BLaER1 treated with 17β-estradiol and CSF1 and Interleukin-3, amounts not matched to agents 10 nM and 100 nM (cell line): ENCODE results near the gene CBY3.
"Not testable (repeated sequence)": the region's sequence is repeated elsewhere in the genome, so short reads cannot be mapped to it uniquely, and the experiment has no call there.

Source experiments
- H3K27ac ChIP-seq, 11 experiments: shearing (Covaris generic); formaldehyde crosslinking; 2 replicates each; pipeline ENCODE4 v1.8.1; 2022
- H3K27me3 ChIP-seq, 11 experiments: shearing (Covaris generic); formaldehyde crosslinking; 2 replicates each; pipeline ENCODE4 v1.8.1; 2022
- H3K36me3 ChIP-seq, 11 experiments: shearing (Covaris generic); formaldehyde crosslinking; 2 replicates each; pipeline ENCODE4 v1.8.1; 2022
- H3K4me1 ChIP-seq, 10 experiments: shearing (Covaris generic); formaldehyde crosslinking; 2 replicates each; pipeline ENCODE4 v1.8.1; 2022
- H3K4me2 ChIP-seq, 11 experiments: shearing (Covaris generic); formaldehyde crosslinking; 2 replicates each; pipeline ENCODE4 v1.8.1; 2022
- H3K4me3 ChIP-seq, 10 experiments: shearing (Covaris generic); formaldehyde crosslinking; 2 replicates each; pipeline ENCODE4 v1.8.1; 2022
- H3K9ac ChIP-seq, 11 experiments: shearing (Covaris generic); formaldehyde crosslinking; 2 replicates each; pipeline ENCODE4 v1.8.1; 2022
- H3K9me3 ChIP-seq, 11 experiments: shearing (Covaris generic); formaldehyde crosslinking; replicated peaks in 1 of 11; 2 replicates each; pipeline ENCODE4 v1.8.1; 2022
- H4K20me1 ChIP-seq, 11 experiments: shearing (Covaris generic); formaldehyde crosslinking; 2 replicates each; pipeline ENCODE4 v1.8.1; 2022
- Cebpa-rat ChIP-seq, 11 experiments: shearing (Covaris generic); IDR thresholded peaks; 2 replicates each; pipeline ENCODE4 v1.8.1; 2022

CBY3 gene

DNA sequence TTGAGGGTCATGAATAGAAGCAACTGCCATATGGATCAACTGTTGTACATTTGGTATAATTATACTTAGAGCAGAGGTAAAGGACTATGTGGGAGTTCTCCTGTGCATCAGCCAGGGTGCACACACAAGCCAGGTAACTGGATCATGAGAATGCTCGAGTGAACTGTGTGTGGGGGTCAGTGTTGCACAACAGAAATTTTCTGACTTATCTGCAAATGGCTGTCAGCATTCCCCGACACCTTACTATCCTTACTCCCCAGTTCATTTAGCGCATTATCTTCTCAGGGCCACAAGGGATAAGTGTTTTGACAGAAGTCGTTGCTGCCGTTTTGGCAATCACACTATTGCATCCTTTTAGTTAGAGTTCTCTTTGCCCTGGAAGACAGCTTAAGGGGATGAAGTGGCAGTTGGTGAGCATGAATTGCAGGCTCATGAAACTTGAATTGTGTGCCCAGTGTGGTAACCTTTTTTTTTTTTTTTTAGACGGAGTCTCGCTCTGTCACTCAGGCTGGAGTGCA is 19.6 kb upstream of the CBY3 start:
- H4K20me1 ChIP-seq, result peaks cover 48 to 66% (median 61%) of the 10 kb centered on the region in 11 experiments
- H3K4me1 ChIP-seq, result peaks cover 34 to 67% (median 50%) of the 10 kb centered on the region in 10 experiments
- TF ChIP-seq Cebpa-rat (IDR thresholded peaks at IDR 0.05), result peak in 1 of 11 experiments; percentile 33; a peak in 1 of 22 replicates
- peak overlapping the region; percentile 98 to 100 (median 100) for H3K9ac ChIP-seq
- H3K4me3 ChIP-seq, result peak overlapping the region; percentile 85 to 99 (median 94)
- H3K9me3 ChIP-seq, result no peaks in the 10 kb centered on the region
- H3K27me3 ChIP-seq, result no peaks in the 10 kb centered on the region
- peak overlapping the region; percentile 98 to 100 (median 99); a peak in 20 of 22 replicates for H3K27ac ChIP-seq
- peaks cover 32 to 50% (median 45%) of the 10 kb centered on the region in 11 experiments for H3K36me3 ChIP-seq
- peak overlapping the region; percentile 80 to 98 (median 93) for H3K4me2 ChIP-seq

DNA sequence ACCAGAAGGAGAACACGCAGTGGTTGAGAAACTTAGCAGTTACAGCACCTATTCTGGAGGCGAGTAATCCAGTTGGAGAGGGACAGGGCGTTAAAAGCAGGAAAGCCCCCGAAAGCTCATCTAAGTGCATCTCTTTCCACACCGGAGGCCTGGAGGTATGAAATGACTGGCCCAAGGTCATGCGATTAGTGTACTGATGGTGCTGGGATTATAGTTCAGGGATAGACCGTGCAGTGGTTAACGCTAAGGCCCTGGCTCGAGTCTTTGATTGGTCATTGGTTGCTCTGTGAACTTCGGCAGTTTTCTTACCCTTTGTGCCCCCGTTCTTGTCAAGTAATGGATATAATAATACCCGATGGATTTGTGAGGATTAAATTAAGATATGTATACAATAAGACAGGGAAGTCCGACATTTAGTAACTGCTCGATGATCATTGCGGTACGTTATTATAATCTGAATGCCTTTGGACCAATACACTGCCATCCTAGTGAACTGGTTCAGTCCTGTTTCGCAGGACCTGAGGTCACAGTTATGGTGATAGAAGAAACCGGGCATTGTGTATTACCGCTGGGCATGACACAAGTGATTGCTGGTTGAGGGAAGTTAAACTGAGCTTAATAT is 18.9 kb upstream of the CBY3 start:
- Histone ChIP-seq H4K20me1 (peaks cover 41 to 59% (median 54%) of the 10 kb centered on the region in 11 experiments), H3K27me3 (no peaks in the 10 kb centered on the region), H3K4me2 (peak overlapping the region; percentile 80 to 98 (median 93)), H3K9me3 (no peaks in the 10 kb centered on the region), H3K4me1 (peaks cover 34 to 62% (median 50%) of the 10 kb centered on the region in 10 experiments), H3K9ac (peak overlapping the region; percentile 98 to 100 (median 100)), H3K36me3 (peaks cover 25 to 43% (median 38%) of the 10 kb centered on the region in 11 experiments), H3K27ac (peak overlapping the region; percentile 98 to 100 (median 99)), H3K4me3 (peak overlapping the region; percentile 85 to 99 (median 94))
- no peak for TF ChIP-seq Cebpa-rat (IDR thresholded peaks at IDR 0.05)

DNA sequence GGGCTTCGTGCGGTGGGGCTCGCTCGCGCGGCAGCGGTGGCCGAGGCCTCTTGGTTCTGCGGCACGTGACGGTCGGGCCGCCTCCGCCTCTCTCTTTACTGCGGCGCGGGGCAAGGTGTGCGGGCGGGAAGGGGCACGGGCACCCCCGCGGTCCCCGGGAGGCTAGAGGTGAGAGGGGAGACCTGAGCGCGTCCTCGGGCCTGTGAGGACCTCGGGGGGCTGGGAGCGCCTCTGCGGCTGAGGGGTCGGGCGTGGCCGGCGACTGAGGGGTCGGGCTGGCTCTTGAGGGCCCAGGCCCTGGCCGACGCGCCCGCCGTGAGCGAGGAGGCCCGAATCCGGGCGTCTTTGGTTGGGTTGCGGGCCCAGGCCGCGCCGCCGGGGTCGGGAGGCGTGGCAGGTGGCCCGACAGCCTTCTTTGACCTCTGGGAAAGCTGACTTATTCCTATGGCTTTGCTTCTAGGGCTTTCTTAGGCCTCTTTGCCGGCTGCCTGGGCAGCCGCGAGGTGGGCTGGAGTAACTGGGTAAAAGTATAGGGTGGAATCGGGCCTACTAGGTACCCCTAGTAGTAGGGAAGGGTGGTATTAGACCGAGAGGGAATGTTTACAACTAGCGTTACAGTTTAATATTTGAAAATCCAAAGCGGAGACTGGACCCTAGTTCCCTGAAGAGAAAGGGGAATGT is 18.2 kb upstream of the CBY3 start, which contains the start of gene CANX:
Gene CANX, plus strand, starts transcription at position 33 of the 681 bp plus-strand sequence. CDS start 6,715 bp downstream, outside the sequence.
- peaks cover 19 to 37% (median 31%) of the 10 kb centered on the region in 11 experiments for H3K36me3 ChIP-seq
- peak within 1 kb of the TSS; percentile 85 to 99 (median 94) for H3K4me3 ChIP-seq
- peak within 1 kb of the TSS; percentile 98 to 100 (median 100) for H3K9ac ChIP-seq
- peaks cover 34 to 52% (median 47%) of the 10 kb centered on the region in 11 experiments for H4K20me1 ChIP-seq
- no peaks in the 10 kb centered on the region for H3K9me3 ChIP-seq
- H3K4me2 ChIP-seq, result peak within 1 kb of the TSS; percentile 80 to 98 (median 93)
- H3K4me1 ChIP-seq, result peaks cover 34 to 68% (median 50%) of the 10 kb centered on the region in 10 experiments
- H3K27ac ChIP-seq, result peak within 1 kb of the TSS; percentile 98 to 100 (median 99)
- no peak for TF ChIP-seq Cebpa-rat (IDR thresholded peaks at IDR 0.05)
- no peaks in the 10 kb centered on the region for H3K27me3 ChIP-seq

DNA sequence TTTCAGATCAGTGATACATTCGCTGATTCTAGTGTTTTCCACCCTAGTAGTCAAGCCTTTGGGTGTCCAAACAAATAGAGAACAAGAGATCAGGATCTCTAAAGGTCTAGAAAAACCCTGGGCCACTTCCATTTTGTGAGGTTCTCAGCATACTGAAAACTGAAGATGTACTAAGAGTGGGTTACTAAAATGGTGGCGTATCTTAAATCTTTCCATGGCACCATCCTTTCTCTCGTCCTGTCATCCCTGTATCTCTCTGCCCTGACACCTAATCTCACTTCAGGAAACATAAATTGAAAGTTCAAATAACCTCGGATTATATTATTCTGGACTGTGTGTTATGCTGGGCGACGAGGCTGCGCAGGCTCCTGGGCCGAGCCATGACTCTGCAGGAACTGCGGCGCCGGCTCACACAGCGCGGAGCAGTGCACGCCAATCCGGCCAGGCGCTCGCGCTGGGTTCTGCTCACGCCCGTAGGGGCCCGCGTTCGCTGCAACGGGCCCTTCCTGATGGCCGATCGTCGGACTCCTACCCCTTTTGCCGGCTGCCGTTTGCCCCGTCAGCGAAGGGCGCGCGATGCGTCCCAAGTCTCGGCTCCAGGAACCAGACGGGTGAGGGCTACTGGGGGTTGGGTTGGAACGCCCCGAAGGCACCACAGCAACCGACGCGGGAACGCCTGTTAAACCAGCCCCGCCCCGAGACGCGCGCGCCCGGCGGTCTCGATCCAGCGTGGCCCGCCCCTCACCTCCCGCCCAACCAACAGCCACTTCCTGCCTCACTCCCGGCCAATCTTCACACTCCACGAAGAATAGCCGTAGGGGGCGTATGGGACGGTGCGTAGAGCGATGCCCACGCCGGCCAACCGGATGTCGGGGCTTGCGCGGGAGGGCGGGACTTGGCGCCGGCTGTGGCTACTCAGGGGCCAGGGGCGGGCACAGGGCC is 17.4 kb upstream of the CBY3 start:
- peaks cover 26 to 44% (median 39%) of the 10 kb centered on the region in 11 experiments; a peak in 21 of 22 replicates for H4K20me1 ChIP-seq
- H3K4me1 ChIP-seq, result peaks cover 30 to 61% (median 47%) of the 10 kb centered on the region in 10 experiments
- H3K27me3 ChIP-seq, result no peaks in the 10 kb centered on the region
- no peak for TF ChIP-seq Cebpa-rat (IDR thresholded peaks at IDR 0.05)
- peak overlapping the region; percentile 65 to 89 (median 83) for H3K4me2 ChIP-seq
- H3K9ac ChIP-seq, result peak overlapping the region; percentile 98 to 100 (median 100)
- H3K4me3 ChIP-seq, result peak overlapping the region; percentile 85 to 99 (median 94)
- H3K36me3 ChIP-seq, result peaks cover 12 to 28% (median 23%) of the 10 kb centered on the region in 11 experiments; a peak in 21 of 22 replicates
- peak overlapping the region; percentile 98 to 100 (median 99) for H3K27ac ChIP-seq
- H3K9me3 ChIP-seq, result no peaks in the 10 kb centered on the region

- Histone ChIP-seq H3K36me3 (peaks cover 5 to 21% (median 16%) of the 10 kb centered on the region in 11 experiments; a peak in 20 of 22 replicates), H4K20me1 (peaks cover 19 to 37% (median 32%) of the 10 kb centered on the region in 11 experiments; a peak in 20 of 22 replicates), H3K4me3 (peak overlapping the region; percentile 64 to 99 (median 78)), H3K4me2 (peak overlapping the region; percentile 65 to 87 (median 79)), H3K4me1 (peaks cover 29 to 54% (median 39%) of the 10 kb centered on the region in 10 experiments), H3K27ac (peak overlapping the region; percentile 88 to 100 (median 99)), H3K9ac (peak overlapping the region; percentile 88 to 100 (median 100))
- not testable (repeated sequence) for H3K27me3 ChIP-seq, H3K9me3 ChIP-seq
Measured at GRCh38 chr5:179697543-179697942, 16.7 kb upstream of the CBY3 start.

DNA sequence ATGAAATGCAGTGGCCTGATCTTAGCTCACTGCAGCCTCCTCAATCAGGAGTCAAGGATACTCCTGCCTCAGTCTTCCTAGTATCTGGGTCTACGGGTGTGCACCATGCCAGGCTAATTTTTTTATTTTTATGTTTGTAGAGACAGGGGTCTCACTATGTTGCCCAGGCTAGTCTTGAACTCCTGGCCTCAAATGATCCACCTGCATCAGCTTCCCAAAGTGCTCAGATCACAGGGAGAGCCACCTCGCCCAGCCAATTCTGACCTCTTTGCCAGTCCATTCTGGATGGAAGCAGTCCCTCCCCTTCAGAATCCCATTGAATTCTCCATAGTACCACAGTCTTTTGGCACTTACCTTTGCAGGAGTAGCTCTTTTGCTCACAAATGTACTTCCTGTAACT is 16.3 kb upstream of the CBY3 start:
- no peaks in the 10 kb centered on the region for H3K9me3 ChIP-seq
- H3K4me2 ChIP-seq, result peak overlapping the region; percentile 65 to 87 (median 79); a peak in 21 of 22 replicates
- no peak for TF ChIP-seq Cebpa-rat (IDR thresholded peaks at IDR 0.05)
- H3K36me3 ChIP-seq, result peaks cover 4 to 19% (median 12%) of the 10 kb centered on the region in 11 experiments; a peak in 19 of 22 replicates
- H3K27ac ChIP-seq, result peak overlapping the region; percentile 88 to 100 (median 99); a peak in 19 of 22 replicates
- peaks cover 17 to 33% (median 28%) of the 10 kb centered on the region in 11 experiments; a peak in 19 of 22 replicates for H4K20me1 ChIP-seq
- peak overlapping the region in 4 of 10 experiments; percentile 65 to 99 (median 84); a peak in 3 of 20 replicates for H3K4me3 ChIP-seq
- H3K9ac ChIP-seq, result peak overlapping the region in 8 of 11 experiments; percentile 88 to 100 (median 100); a peak in 12 of 22 replicates
- H3K27me3 ChIP-seq, result no peaks in the 10 kb centered on the region
- H3K4me1 ChIP-seq, result peaks cover 29 to 51% (median 37%) of the 10 kb centered on the region in 10 experiments

DNA sequence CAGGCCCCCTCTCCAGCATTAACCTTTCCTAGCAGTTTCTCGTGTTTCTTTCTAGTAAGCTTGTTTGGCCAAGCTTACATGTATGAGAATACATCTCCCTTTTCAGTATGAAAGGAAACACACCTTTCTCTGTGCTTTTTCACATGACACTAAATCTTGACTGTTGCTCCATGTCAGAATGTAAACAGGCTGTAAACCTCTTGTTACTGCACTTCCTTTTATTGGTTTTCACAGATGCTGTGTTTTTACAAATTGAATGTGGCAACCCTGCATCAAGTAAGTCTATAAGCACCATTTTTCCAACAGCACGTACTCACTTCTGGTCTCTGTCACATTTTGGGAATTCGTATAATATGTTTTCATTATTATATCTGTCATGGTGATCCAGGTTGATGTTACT is 15.8 kb upstream of the CBY3 start:
- H3K9me3 ChIP-seq, result no peaks in the 10 kb centered on the region
- H3K4me2 ChIP-seq, result peak overlapping the region in 9 of 11 experiments; percentile 65 to 87 (median 83); a peak in 16 of 22 replicates
- peaks cover 4 to 14% (median 7%) of the 10 kb centered on the region in 11 experiments; a peak in 19 of 22 replicates for H3K36me3 ChIP-seq
- TF ChIP-seq Cebpa-rat (IDR thresholded peaks at IDR 0.05), result no peak
- peak overlapping the region in 2 of 11 experiments; percentile 29 to 42; a peak in 1 of 22 replicates for H3K9ac ChIP-seq
- peaks cover 29 to 46% (median 32%) of the 10 kb centered on the region in 10 experiments for H3K4me1 ChIP-seq
- no peaks in the 10 kb centered on the region for H3K27me3 ChIP-seq
- H4K20me1 ChIP-seq, result peaks cover 12 to 28% (median 23%) of the 10 kb centered on the region in 11 experiments; a peak in 18 of 22 replicates
- H3K27ac ChIP-seq, result peak overlapping the region in 7 of 11 experiments; percentile 93 to 100 (median 99); a peak in 8 of 22 replicates
- H3K4me3 ChIP-seq, result no peak overlapping the region
